T-cell (primary cell): ENCODE results near the gene KRT17. TPM values are rescaled to one million over a fixed set of nuclear protein-coding genes. Genes with fewer than 3 reads are reported as not detected.
"Not testable (repeated sequence)": the region's sequence is repeated elsewhere in the genome, so short reads cannot be mapped to it uniquely, and the experiment has no call there.

Experiments used
- ATAC-seq, 4 experiments: fragments of 200-7000 bp in 3 of 4; fragments of 150-1000 bp in 1 of 4; cut with Tn5 transposase; replicated peaks in 1 of 4; 1 replicate in 3 of 4; 2 replicates in 1 of 4; pipeline ENCODE4 v1.10.0; 2021; ENCODE audit warnings: moderate library complexity in 3 of 4, mild to moderate bottlenecking in 2 of 4, moderate number of reproducible peaks in 1 of 4
- CTCF ChIA-PET, 2 donors: fragments of 300-600 bp; sonication (Branson Sonifier 250); formaldehyde crosslinking; loops; one replicate each; lab custom pipeline; 2022; ENCODE audit warnings: antibody characterized with exemption in 2 of 2; lab: Charles Lee
- POLR2A ChIA-PET, 2 donors: fragments of 300-600 bp; sonication (Branson Sonifier 250); formaldehyde crosslinking; loops; one replicate each; lab custom pipeline; 2022; ENCODE audit warnings: antibody characterized with exemption in 2 of 2; lab: Charles Lee
- DNase-seq, 35 experiments: peaks; one replicate each; pipeline versions ENCODE4 v3.0.0 to v3.0.0-alpha.2; 2013 to 2023
- H3K27ac ChIP-seq: one replicate; pipeline ENCODE4 v1.5.1; 2013; ENCODE audit warnings: low read length
- H3K27me3 ChIP-seq, 2 experiments: replicated peaks in 1 of 2; 1 replicate in 1 of 2; 2 replicates in 1 of 2; pipeline versions ENCODE4 v1.6.1 to v1.7.0; 2013; ENCODE audit warnings: low read length in 1 of 2, mixed read lengths in 1 of 2; ENCODE audit not compliant: control insufficient read depth in 2 of 2, insufficient read depth in 2 of 2; ENCODE audit errors: extremely low read depth in 1 of 2
- H3K36me3 ChIP-seq, 2 donors: 1 replicate in 1 of 2; 2 replicates in 1 of 2; pipeline versions ENCODE4 v1.6.1 to v1.7.0; 2013; ENCODE audit warnings: low read length in 1 of 2; ENCODE audit not compliant: control insufficient read depth in 2 of 2, insufficient read depth in 1 of 2; ENCODE audit errors: extremely low read depth in 1 of 2
- H3K4me1 ChIP-seq, 2 experiments: 1 replicate in 1 of 2; 2 replicates in 1 of 2; pipeline versions ENCODE4 v1.6.1 to v1.7.0; 2013; ENCODE audit warnings: low read length in 2 of 2, mixed read lengths in 1 of 2; ENCODE audit not compliant: insufficient read depth in 2 of 2, control insufficient read depth in 1 of 2; ENCODE audit errors: extremely low read depth in 1 of 2
- H3K4me3 ChIP-seq, 2 donors: 1 replicate in 1 of 2; 2 replicates in 1 of 2; pipeline versions ENCODE4 v1.5.1 to v1.7.0; 2013; ENCODE audit warnings: mild to moderate bottlenecking in 2 of 2, low read length in 1 of 2, moderate library complexity in 1 of 2; ENCODE audit not compliant: control insufficient read depth in 1 of 2; ENCODE audit errors: extremely low read depth in 1 of 2
- H3K9me3 ChIP-seq: 2 replicates; pipeline ENCODE4 v1.7.0; 2013
- H3K27ac Mint-ChIP-seq, 2 donors: one replicate each; pipeline ENCODE4 v1.8.0; 2020 to 2021; ENCODE audit warnings: mild to moderate bottlenecking in 2 of 2, mixed read lengths in 2 of 2
- H3K27me3 Mint-ChIP-seq, 2 donors: one replicate each; pipeline ENCODE4 v1.8.0; 2021 to 2022; ENCODE audit warnings: mixed read lengths in 2 of 2
- H3K36me3 Mint-ChIP-seq: one replicate; pipeline ENCODE4 v1.8.0; 2021; ENCODE audit warnings: mixed read lengths
- H3K4me1 Mint-ChIP-seq, 3 donors: one replicate each; pipeline ENCODE4 v1.8.0; 2020 to 2022; ENCODE audit warnings: mixed read lengths in 3 of 3, mild to moderate bottlenecking in 1 of 3
- H3K4me3 Mint-ChIP-seq, 3 donors: one replicate each; pipeline ENCODE4 v1.8.0; 2020 to 2022; ENCODE audit warnings: mild to moderate bottlenecking in 3 of 3, mixed read lengths in 3 of 3, moderate library complexity in 3 of 3
- H3K9me3 Mint-ChIP-seq, 3 donors: one replicate each; pipeline ENCODE4 v1.8.0; 2020 to 2022; ENCODE audit warnings: mixed read lengths in 3 of 3
- WGBS: methylation state at CpG from one replicate; pipeline ENCODE4 v1.1.5; 2013; ENCODE audit warnings: missing lambda C conversion rate; ENCODE audit not compliant: insufficient coverage; 5-methylcytosine and 5-hydroxymethylcytosine counted together
- total RNA-seq, 35 experiments: library from RNA in 6 of 35; stranded (reverse) in 6 of 35; fragments of 120-200 nt in 1 of 35; gene quantifications; one replicate each; pipeline versions ENCODE4 v1.2.1 to v1.2.4 and lab custom pipeline; 2013 to 2026

Gene KRT17
- total RNA-seq, 5 donors from 2014 or later (not counting 1 experiment from before 2014, with no cell fraction given) = not detected

GRCh38 chr17:41647038-41647813 lies 22.9 kb upstream of the KRT17 start:
- CTCF ChIA-PET = interaction anchor here (0.5 to 4.2 kb wide), 8 partner anchors 15 to 739 kb away, joined by 3 to 103 read pairs (median 16); no protein-coding TSS in a partner anchor
- H3K27me3 Mint-ChIP-seq = no peaks in the 10 kb centered on the region
- H3K4me3 ChIP-seq = no peak overlapping the region
- DNase-seq (no peak), ATAC-seq (no peak)
- H3K4me1 Mint-ChIP-seq = peaks cover 9 to 10% (median 9%) of the 10 kb centered on the region in 3 donors
- H3K27ac ChIP-seq = no peak overlapping the region
- H3K4me3 Mint-ChIP-seq = no peak overlapping the region
- H3K9me3 ChIP-seq = no peaks in the 10 kb centered on the region
- peaks cover 2 to 16% of the 10 kb centered on the region in 2 experiments for H3K4me1 ChIP-seq
- H3K36me3 Mint-ChIP-seq = no peaks in the 10 kb centered on the region
- H3K9me3 Mint-ChIP-seq = no peaks in the 10 kb centered on the region
- 75% methylated on average over 10 of the region's 15 CpGs for WGBS
- no peaks in the 10 kb centered on the region for H3K36me3 ChIP-seq
- no peak overlapping the region for H3K27ac Mint-ChIP-seq
- POLR2A ChIA-PET = no interaction called here
- H3K27me3 ChIP-seq = peaks cover 0 to 11% of the 10 kb centered on the region in 2 experiments

DNA sequence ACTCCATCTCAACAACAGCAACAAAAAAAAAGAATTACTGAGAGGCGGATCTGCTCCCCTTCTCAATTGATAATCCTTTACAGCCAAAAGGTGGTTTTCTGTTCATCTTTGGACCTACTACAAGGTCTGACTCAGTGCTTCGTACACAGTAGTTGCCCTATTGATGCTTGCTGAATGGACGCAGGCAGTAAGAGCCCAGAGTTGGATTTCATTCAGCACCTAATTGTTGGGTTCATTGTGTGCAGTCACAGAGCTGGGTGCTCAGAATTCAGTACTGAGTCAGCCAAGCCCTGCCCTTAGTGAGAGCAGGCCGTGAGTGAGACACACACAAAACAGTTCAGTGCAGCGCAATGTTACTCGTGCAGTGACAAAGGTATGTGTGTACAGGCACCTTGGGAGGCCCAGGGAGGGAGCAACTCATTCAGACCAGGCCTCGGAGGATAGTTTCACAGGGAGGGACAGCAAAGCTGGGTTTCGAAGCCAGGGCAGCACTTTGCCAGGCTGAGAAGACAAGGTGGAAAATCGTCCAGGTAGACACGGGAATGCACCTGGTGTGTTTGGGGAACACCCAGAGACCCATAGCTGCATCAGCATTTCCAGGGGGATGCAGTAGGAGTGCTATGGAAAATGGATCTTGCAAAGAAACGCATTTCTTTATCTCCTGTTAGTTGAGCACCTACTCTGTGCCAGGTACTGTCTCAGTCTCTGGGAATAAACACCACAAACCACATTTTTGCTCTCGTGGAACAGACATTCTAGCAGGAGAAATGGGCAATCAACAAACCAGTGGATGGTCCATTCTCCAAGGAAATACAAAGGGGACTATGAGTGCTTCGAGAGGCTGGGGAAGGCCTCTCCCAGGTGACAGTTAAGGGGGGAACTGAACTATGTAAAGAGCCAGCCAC lies 18.1 kb upstream of the KRT17 start:
- Histone ChIP-seq H3K27me3 (peaks cover 0 to 12% of the 10 kb centered on the region in 2 experiments), H3K4me1 (peaks cover 0 to under 1% of the 10 kb centered on the region in 2 experiments), H3K27ac (no peak overlapping the region), H3K36me3 (no peaks in the 10 kb centered on the region), H3K9me3 (no peaks in the 10 kb centered on the region), H3K4me3 (no peak overlapping the region)
- no peak for ATAC-seq
- ChIA-PET CTCF (no interaction called here), POLR2A (no interaction called here)
- Mint-ChIP-seq H3K9me3 (no peaks in the 10 kb centered on the region), H3K4me3 (no peak overlapping the region), H3K36me3 (no peaks in the 10 kb centered on the region), H3K27me3 (peaks cover 0 to 4% of the 10 kb centered on the region in 2 donors), H3K4me1 (no peaks in the 10 kb centered on the region), H3K27ac (no peak overlapping the region)
- 77% methylated on average over 12 of the region's 13 CpGs for WGBS
- DNase-seq = no peak

GRCh38 chr17:41640596-41640995 lies 16.2 kb upstream of the KRT17 start:
- H3K9me3 ChIP-seq, H3K27me3 Mint-ChIP-seq, H3K4me1 Mint-ChIP-seq, H3K27ac ChIP-seq, DNase-seq, H3K27ac Mint-ChIP-seq, H3K9me3 Mint-ChIP-seq, H3K36me3 ChIP-seq, H3K36me3 Mint-ChIP-seq, ATAC-seq, POLR2A ChIA-PET, H3K4me3 Mint-ChIP-seq, H3K4me1 ChIP-seq, H3K4me3 ChIP-seq: not testable (repeated sequence)
- H3K27me3 ChIP-seq = peaks cover 0 to 11% of the 10 kb centered on the region in 2 experiments
- WGBS = 100% methylated on average over 1 of the region's 5 CpGs
- CTCF ChIA-PET = interaction anchor here in 1 of 2 donors (1.1 to 1.7 kb wide), 2 partner anchors 8 to 22 kb away, joined by 3 to 5 read pairs; no protein-coding TSS in a partner anchor

DNA sequence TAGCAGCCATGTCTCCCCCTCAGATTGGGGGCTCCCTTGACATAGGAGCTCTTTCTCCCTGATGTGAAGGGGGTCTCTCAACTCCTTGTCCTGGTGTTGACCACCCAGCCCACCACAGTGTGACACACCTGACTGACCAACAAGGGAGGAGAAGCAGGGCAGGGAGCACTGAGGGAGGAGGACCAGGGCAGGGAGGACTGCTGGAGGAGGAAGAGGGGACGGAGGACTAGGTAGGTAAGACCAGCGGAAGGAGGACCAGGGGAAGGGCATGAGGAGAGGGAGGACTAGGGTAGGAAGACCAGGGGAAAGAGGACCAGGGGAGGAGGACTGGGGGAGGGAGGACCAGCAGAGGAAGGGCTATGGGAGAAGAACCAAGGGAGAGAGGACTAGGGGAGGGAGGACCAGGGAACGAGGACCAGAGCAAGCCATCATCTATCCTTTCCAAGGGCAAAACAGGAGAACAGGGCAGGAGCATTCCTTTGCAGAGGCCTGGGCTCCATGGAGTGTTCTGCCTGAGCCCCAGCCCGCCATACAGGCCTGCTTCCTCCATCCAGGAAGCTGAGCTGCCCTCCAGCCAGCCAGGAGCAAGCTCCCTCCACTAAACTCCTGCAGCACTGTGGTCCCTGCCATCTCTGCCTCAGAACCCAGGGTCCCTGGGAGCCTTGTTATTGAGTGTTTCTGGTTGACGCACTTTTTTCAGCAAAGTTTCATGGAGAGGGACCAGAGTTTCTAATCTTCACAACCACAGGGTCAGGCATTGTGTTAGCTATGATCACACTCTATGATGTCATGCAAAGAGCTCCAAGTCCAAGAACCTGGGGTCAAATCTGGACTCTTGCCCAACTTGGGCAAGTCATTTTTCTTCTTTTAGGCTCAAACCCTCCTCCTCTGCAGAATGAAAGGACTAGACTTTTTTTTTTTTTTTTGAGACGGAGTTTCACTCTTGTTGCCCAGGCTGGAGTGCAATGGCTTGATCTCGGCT lies 15.4 kb upstream of the KRT17 start:
- DNase-seq (no peak), ATAC-seq (no peak)
- 77% methylated on average over 4 of the region's 7 CpGs for WGBS
- Mint-ChIP-seq H3K4me1 (no peaks in the 10 kb centered on the region), H3K27me3 (peaks cover 0 to 4% of the 10 kb centered on the region in 2 donors), H3K27ac (no peak overlapping the region), H3K9me3 (no peaks in the 10 kb centered on the region), H3K36me3 (no peaks in the 10 kb centered on the region), H3K4me3 (no peak overlapping the region)
- H3K4me1 ChIP-seq = no peaks in the 10 kb centered on the region
- no peak overlapping the region for H3K4me3 ChIP-seq
- ChIA-PET CTCF (interaction anchor here in 1 of 2 donors (0.7 to 1.7 kb wide), 2 partner anchors 9 to 481 kb away, joined by 5 read pairs; no protein-coding TSS in a partner anchor), POLR2A (no interaction called here)
- H3K27ac ChIP-seq = no peak overlapping the region
- no peaks in the 10 kb centered on the region for H3K9me3 ChIP-seq
- no peaks in the 10 kb centered on the region for H3K36me3 ChIP-seq
- peaks cover 0 to 13% of the 10 kb centered on the region in 2 experiments for H3K27me3 ChIP-seq

DNA sequence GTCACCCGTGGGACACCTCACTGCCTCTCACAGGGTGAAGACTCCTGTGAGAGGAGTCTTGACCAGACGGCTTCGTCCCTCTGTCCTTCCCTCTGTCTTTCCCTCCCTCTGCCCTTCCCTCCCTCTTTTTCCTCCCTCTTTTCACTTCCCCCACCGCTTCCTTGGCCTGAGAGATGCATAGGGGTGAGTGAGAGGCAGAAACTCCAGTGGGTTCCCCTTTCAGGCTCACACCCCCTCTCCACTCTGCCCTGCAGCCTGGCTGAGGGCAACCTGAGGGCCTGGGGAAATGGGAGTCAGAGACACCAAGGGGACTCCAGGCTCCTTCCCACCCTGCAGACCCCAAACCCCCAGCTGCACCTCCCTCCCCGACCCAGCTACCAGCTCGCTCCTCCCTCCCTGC lies 14.6 kb upstream of the KRT17 start:
- H3K27ac Mint-ChIP-seq = no peak overlapping the region
- no peaks in the 10 kb centered on the region for H3K9me3 ChIP-seq
- ChIA-PET POLR2A (no interaction called here), CTCF (interaction anchor here in 1 of 2 donors (1.7 kb wide), 1 partner anchor 10 kb away, joined by 5 read pairs; no protein-coding TSS in a partner anchor)
- H3K4me1 Mint-ChIP-seq = no peaks in the 10 kb centered on the region
- H3K4me1 ChIP-seq = no peaks in the 10 kb centered on the region
- H3K36me3 ChIP-seq = no peaks in the 10 kb centered on the region
- H3K4me3 ChIP-seq = no peak overlapping the region
- no peaks in the 10 kb centered on the region for H3K36me3 Mint-ChIP-seq
- peaks cover 0 to 13% of the 10 kb centered on the region in 2 experiments for H3K27me3 ChIP-seq
- DNase-seq = no peak
- peak in 1 of 4 experiments; percentile 16 for ATAC-seq
- no peak overlapping the region for H3K27ac ChIP-seq
- H3K9me3 Mint-ChIP-seq = no peaks in the 10 kb centered on the region
- peaks cover 0 to 4% of the 10 kb centered on the region in 2 donors for H3K27me3 Mint-ChIP-seq
- H3K4me3 Mint-ChIP-seq = no peak overlapping the region
- 75% methylated on average over 2 of the region's 6 CpGs for WGBS
